GM19238 (cell line): ENCODE data around the gene TAF7L.

Experiments
- DNase-seq: peaks from one replicate; pipeline ENCODE4 v3.0.0; 2011; ENCODE audit warnings: low spot score; ENCODE audit not compliant: insufficient read length

Gene TAF7L

DNA sequence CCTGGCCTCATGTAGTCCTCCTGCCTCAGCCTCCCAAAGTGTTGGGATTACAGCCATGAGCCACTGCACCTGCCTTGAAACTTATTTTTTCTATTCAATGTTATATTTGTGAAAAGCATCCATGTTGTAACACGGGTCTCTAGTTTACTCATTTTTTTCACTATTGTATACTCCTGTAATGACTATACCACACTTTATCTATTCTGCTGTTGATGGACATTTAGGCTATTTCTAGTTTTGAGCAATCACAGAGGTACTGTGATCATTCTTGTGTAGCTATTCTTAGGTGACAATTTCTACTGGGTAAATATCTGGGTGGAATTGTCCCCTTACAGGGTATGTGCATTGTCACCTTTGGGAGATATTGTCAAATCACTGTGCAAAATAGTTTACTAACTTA is 67.9 kb downstream of the TAF7L start:
- no peak for DNase-seq

- no peak for DNase-seq
These were observed 70.4 kb downstream of the TAF7L start for GRCh38 chrX:101220662-101221260.

- DNase-seq = no peak
These were observed 71.2 kb downstream of the TAF7L start for GRCh38 chrX:101219864-101220346.

GRCh38 chrX:101219116-101219863 is 71.8 kb downstream of the TAF7L start, which contains the start of gene DRP2:
Gene DRP2, plus strand, starts transcription at chrX:101219786. Its CDS starts 11,862 bp downstream, at chrX:101231648.
- no peak for DNase-seq
